ENCODE data around the gene KCNH4. TPM values are rescaled to one million over a fixed set of nuclear protein-coding genes. Genes with fewer than 3 reads are reported as not detected.

The KCNH4 gene
- total and polyA plus RNA-seq, 2 of the 13 experiments (the other 11 are each of a cell fraction or from before 2014, with no cell fraction given): 0.01 to 0.09 TPM

- TF ChIP-seq NFAT5 (CRISPR knock-in tag; IDR thresholded peaks at IDR 0.05) (peak; percentile 94), ATF4 (CRISPR knock-in tag; IDR thresholded peaks at IDR 0.05) (no peak), RARA (CRISPR knock-in tag; IDR thresholded peaks at IDR 0.05) (peak; percentile 79), ZNF766 (CRISPR knock-in tag; IDR thresholded peaks at IDR 0.05; ENCODE audit: borderline replicate concordance) (peak; percentile 96), ZEB1 (IDR thresholded peaks at IDR 0.05; ENCODE audit: insufficient replicate concordance, low read depth) (no peak), ZNF333 (CRISPR knock-in tag; IDR thresholded peaks at IDR 0.05; ENCODE audit: borderline replicate concordance) (0 out of 2 replicates have a peak, but pooled peaks have one; percentile 47), PLRG1 (conservative IDR thresholded peaks at IDR 0.05) (no peak), ZNF329 (CRISPR knock-in tag; IDR thresholded peaks at IDR 0.05; ENCODE audit: low read depth) (peak; percentile 73; the same call in 1 of the 2 replicates), ZNF232 (CRISPR knock-in tag; IDR thresholded peaks at IDR 0.05; ENCODE audit: borderline replicate concordance) (peak; percentile 98), GABPA (IDR thresholded peaks at IDR 0.05; ENCODE audit: low read depth, low read length) (no peak), GABPA (CRISPR knock-in tag; IDR thresholded peaks at IDR 0.05; ENCODE audit: low read depth) (no peak), REXO4 (CRISPR knock-in tag; IDR thresholded peaks at IDR 0.05; ENCODE audit: borderline replicate concordance) (no peak), ASH2L (IDR thresholded peaks at IDR 0.05; ENCODE audit: insufficient read length, low read depth, low read length) (no peak), CCDC6 (CRISPR knock-in tag; IDR thresholded peaks at IDR 0.05) (peak; percentile 90), U2AF2 (IDR thresholded peaks at IDR 0.05; ENCODE audit: low read depth, low read length) (no peak), IRF2 (CRISPR knock-in tag; IDR thresholded peaks at IDR 0.05) (peak; percentile 89), ZNF276 (CRISPR knock-in tag; IDR thresholded peaks at IDR 0.05; ENCODE audit: low read depth) (peak; percentile 80)
- TF ChIP-seq, protein P1, sequence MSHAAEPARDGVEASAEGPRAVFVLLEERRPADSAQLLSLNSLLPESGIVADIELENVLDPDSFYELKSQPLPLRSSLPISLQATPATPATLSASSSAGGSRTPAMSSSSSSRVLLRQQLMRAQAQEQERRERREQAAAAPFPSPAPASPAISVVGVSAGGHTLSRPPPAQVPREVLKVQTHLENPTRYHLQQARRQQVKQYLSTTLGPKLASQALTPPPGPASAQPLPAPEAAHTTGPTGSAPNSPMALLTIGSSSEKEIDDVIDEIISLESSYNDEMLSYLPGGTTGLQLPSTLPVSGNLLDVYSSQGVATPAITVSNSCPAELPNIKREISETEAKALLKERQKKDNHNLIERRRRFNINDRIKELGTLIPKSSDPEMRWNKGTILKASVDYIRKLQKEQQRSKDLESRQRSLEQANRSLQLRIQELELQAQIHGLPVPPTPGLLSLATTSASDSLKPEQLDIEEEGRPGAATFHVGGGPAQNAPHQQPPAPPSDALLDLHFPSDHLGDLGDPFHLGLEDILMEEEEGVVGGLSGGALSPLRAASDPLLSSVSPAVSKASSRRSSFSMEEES (CRISPR knock-in tag; IDR thresholded peaks at IDR 0.05): peak; percentile 90
- TF ChIP-seq, protein P2, sequence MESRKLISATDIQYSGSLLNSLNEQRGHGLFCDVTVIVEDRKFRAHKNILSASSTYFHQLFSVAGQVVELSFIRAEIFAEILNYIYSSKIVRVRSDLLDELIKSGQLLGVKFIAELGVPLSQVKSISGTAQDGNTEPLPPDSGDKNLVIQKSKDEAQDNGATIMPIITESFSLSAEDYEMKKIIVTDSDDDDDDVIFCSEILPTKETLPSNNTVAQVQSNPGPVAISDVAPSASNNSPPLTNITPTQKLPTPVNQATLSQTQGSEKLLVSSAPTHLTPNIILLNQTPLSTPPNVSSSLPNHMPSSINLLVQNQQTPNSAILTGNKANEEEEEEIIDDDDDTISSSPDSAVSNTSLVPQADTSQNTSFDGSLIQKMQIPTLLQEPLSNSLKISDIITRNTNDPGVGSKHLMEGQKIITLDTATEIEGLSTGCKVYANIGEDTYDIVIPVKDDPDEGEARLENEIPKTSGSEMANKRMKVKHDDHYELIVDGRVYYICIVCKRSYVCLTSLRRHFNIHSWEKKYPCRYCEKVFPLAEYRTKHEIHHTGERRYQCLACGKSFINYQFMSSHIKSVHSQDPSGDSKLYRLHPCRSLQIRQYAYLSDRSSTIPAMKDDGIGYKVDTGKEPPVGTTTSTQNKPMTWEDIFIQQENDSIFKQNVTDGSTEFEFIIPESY (CRISPR knock-in tag; IDR thresholded peaks at IDR 0.05): peak; percentile 12; the same call in 1 of the 2 replicates
Observed at GRCh38 chr17:42179911-42180410, 981 bp downstream of the KCNH4 start (continued).

Data from HepG2 (cell line).